ENCODE data around the gene TUBA3E. TPM values are rescaled to one million over a fixed set of nuclear protein-coding genes. Genes with fewer than 3 reads are reported as not detected.

Gene TUBA3E
- total and polyA plus RNA-seq, 2 of the 13 experiments (the other 11 are each of a cell fraction or from before 2014, with no cell fraction given): not detected

DNA sequence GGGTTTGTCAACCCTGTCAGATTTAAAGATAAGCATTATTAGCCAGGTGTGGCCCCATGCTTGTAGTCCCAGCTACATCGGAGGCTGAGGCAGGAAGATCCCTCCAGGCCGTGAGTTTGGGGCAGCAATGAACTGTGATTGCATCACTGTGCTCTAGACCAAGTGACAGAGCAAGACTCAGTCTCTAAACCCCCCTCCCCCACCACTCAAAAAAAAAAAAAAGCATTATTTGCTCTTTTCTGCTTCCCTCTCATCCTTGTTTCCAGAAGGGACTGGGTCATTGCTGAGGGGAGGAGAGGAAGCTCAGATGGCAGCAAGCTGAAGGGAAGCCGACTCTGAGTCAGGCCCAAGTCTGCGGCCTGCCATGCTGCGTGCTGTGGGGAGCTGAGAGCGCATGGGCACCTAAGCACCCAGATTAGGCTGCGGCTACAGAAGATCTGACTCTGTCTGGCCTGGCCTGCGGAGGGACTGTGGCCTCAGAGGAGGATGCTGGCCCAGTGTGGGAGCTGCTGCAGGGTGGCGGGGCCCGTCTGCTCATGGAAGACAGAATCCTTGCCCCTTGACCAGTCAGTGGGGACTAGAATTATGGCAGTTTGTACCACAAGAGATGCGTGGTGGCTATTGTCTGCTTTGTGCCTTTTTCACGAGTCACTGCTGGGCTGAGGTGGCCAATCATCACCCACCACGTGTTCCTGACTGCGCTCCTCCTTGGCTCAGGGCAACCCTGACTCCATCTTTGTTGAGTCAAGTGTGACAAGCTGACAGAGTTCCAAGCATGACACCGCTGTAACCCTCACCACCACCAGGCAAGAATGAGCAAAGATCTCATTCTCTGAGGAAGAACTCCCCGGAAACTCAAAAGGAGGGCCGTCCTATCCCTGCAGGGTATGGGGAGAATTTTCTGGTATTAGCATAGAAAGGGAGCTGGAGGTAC, 10.1 kb downstream of the TUBA3E start (continued):
- TF ChIP-seq ZNF362 (CRISPR knock-in tag; IDR thresholded peaks at IDR 0.05; ENCODE audit: borderline replicate concordance) (peak; percentile 58; the same call in 1 of the 2 replicates), POLR2G (IDR thresholded peaks at IDR 0.05; ENCODE audit: low read depth, low read length) (peak; percentile 13; the same call in 1 of the 2 replicates), CEBPB (IDR thresholded peaks at IDR 0.05; ENCODE audit: borderline replicate concordance, low read depth, low read length) (peak; percentile 72; the same call in 1 of the 2 replicates)

- in situ Hi-C loops (cut with HindIII; ENCODE audit: extremely low pct_ligation_motif_present, low pct_unique_long_range_greater_than_20kb) (loop anchor here (25.0 kb wide), 1 partner anchor 1300 kb away; the partner anchor contains the start of genes MZT2A and TUBA3D), intact Hi-C loops (cut with micrococcal nuclease; ENCODE audit: unreplicated experiment) (no loop called here)
- ATAC-seq (no peak), DNase-seq (ENCODE audit: low spot score) (no peak), FAIRE-seq (peak; percentile 34)
- ChIA-PET POLR2A (interaction anchor here (2.7 kb wide), 1 partner anchor 1300 kb away, joined by 11 read pairs; no protein-coding TSS in a partner anchor), CTCF (ENCODE audit: low intra/inter-chr PET ratio, low total read pairs) (no interaction called here)
- Histone ChIP-seq H2AFZ (ENCODE audit: low read length) (no peak overlapping the region), H3K36me3 (replicated peaks in 1 of 2; ENCODE audit: control insufficient read depth in 1 of 2, insufficient read depth in 2 of 2, low read length in 2 of 2) (peaks cover 2 to 3% of the 10 kb centered on the region in 2 experiments; a peak in 3 of 5 replicates), H3K79me2 (ENCODE audit: insufficient read depth, low read length) (peaks cover 22% of the 10 kb centered on the region), H3K9ac (ENCODE audit: insufficient read depth, low read depth, low read length) (no peak overlapping the region), H3K9me3 (ENCODE audit: low read length) (no peaks in the 10 kb centered on the region), H4K20me1 (ENCODE audit: insufficient read depth, low read length) (no peaks in the 10 kb centered on the region), H3K4me1 (ENCODE audit: insufficient read depth, low read length) (peaks cover 31% of the 10 kb centered on the region), H3K4me3 (replicated peaks in 1 of 3; ENCODE audit: insufficient read depth in 1 of 3, low read depth in 2 of 3, low read length in 3 of 3) (no peak overlapping the region), H3K4me2 (ENCODE audit: low read depth, low read length) (no peak overlapping the region), H3K27ac (ENCODE audit: extremely low read length, insufficient read depth, low read length) (no peak overlapping the region), H3K27me3 (ENCODE audit: control insufficient read depth in 1 of 2, insufficient read depth in 2 of 2, low read length in 2 of 2) (no peaks in the 10 kb centered on the region)
- 85% methylated on average over 8 of the region's 8 CpGs for WGBS (ENCODE audit: low lambda C conversion rate)
- no TSS peak for BruUV-seq (replicated peaks)
- peak; percentile 51; the same call in 1 of the 2 replicates for TF ChIP-seq ZNF770 (CRISPR knock-in tag; IDR thresholded peaks at IDR 0.05)
- TF ChIP-seq, protein P1, sequence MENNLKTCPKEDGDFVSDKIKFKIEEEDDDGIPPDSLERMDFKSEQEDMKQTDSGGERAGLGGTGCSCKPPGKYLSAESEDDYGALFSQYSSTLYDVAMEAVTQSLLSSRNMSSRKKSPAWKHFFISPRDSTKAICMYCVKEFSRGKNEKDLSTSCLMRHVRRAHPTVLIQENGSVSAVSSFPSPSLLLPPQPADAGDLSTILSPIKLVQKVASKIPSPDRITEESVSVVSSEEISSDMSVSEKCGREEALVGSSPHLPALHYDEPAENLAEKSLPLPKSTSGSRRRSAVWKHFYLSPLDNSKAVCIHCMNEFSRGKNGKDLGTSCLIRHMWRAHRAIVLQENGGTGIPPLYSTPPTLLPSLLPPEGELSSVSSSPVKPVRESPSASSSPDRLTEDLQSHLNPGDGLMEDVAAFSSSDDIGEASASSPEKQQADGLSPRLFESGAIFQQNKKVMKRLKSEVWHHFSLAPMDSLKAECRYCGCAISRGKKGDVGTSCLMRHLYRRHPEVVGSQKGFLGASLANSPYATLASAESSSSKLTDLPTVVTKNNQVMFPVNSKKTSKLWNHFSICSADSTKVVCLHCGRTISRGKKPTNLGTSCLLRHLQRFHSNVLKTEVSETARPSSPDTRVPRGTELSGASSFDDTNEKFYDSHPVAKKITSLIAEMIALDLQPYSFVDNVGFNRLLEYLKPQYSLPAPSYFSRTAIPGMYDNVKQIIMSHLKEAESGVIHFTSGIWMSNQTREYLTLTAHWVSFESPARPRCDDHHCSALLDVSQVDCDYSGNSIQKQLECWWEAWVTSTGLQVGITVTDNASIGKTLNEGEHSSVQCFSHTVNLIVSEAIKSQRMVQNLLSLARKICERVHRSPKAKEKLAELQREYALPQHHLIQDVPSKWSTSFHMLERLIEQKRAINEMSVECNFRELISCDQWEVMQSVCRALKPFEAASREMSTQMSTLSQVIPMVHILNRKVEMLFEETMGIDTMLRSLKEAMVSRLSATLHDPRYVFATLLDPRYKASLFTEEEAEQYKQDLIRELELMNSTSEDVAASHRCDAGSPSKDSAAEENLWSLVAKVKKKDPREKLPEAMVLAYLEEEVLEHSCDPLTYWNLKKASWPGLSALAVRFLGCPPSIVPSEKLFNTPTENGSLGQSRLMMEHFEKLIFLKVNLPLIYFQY (CRISPR knock-in tag; IDR thresholded peaks at IDR 0.05; ENCODE audit: borderline replicate concordance): no peak
Measured at GRCh38 chr2:130187268-130187667, 11.0 kb downstream of the TUBA3E start.

Measured in HepG2 (cell line).